ENCODE results near the gene SUDS3.

DNA sequence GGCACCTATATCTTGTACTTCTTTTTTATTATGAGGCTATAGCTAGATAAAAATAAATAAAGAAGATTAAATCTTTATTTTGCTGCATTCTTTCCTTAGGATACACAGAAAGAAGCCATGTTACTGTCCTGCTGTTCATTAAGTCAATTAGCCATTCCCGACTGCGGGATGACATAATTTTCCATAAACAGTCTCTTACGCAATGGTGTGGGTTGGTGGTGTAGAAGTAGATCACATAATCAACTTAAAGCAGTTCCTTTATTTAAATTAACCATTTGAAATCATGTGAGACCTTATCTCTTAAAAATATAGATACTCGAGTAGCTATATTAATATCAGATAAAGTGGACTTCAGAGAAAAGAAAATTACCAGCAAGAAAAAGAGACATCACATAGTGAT, 43.8 kb upstream of the SUDS3 start:
- TF ChIP-seq EZH2 (IDR thresholded peaks at IDR 0.05; ENCODE audit: borderline replicate concordance, insufficient read depth, low read length, poor library complexity, severe bottlenecking), result no peak
- TF ChIP-seq, protein P1, sequence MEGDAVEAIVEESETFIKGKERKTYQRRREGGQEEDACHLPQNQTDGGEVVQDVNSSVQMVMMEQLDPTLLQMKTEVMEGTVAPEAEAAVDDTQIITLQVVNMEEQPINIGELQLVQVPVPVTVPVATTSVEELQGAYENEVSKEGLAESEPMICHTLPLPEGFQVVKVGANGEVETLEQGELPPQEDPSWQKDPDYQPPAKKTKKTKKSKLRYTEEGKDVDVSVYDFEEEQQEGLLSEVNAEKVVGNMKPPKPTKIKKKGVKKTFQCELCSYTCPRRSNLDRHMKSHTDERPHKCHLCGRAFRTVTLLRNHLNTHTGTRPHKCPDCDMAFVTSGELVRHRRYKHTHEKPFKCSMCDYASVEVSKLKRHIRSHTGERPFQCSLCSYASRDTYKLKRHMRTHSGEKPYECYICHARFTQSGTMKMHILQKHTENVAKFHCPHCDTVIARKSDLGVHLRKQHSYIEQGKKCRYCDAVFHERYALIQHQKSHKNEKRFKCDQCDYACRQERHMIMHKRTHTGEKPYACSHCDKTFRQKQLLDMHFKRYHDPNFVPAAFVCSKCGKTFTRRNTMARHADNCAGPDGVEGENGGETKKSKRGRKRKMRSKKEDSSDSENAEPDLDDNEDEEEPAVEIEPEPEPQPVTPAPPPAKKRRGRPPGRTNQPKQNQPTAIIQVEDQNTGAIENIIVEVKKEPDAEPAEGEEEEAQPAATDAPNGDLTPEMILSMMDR (IDR thresholded peaks at IDR 0.05; ENCODE audit: poor library complexity, severe bottlenecking), result no peak
- TF ChIP-seq EP300 (conservative IDR thresholded peaks at IDR 0.05; ENCODE audit: poor library complexity, severe bottlenecking), result no peak
- TF ChIP-seq, protein P2, sequence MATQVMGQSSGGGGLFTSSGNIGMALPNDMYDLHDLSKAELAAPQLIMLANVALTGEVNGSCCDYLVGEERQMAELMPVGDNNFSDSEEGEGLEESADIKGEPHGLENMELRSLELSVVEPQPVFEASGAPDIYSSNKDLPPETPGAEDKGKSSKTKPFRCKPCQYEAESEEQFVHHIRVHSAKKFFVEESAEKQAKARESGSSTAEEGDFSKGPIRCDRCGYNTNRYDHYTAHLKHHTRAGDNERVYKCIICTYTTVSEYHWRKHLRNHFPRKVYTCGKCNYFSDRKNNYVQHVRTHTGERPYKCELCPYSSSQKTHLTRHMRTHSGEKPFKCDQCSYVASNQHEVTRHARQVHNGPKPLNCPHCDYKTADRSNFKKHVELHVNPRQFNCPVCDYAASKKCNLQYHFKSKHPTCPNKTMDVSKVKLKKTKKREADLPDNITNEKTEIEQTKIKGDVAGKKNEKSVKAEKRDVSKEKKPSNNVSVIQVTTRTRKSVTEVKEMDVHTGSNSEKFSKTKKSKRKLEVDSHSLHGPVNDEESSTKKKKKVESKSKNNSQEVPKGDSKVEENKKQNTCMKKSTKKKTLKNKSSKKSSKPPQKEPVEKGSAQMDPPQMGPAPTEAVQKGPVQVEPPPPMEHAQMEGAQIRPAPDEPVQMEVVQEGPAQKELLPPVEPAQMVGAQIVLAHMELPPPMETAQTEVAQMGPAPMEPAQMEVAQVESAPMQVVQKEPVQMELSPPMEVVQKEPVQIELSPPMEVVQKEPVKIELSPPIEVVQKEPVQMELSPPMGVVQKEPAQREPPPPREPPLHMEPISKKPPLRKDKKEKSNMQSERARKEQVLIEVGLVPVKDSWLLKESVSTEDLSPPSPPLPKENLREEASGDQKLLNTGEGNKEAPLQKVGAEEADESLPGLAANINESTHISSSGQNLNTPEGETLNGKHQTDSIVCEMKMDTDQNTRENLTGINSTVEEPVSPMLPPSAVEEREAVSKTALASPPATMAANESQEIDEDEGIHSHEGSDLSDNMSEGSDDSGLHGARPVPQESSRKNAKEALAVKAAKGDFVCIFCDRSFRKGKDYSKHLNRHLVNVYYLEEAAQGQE (IDR thresholded peaks at IDR 0.05; ENCODE audit: borderline replicate concordance), result no peak
- TF ChIP-seq SMC3 (conservative IDR thresholded peaks at IDR 0.05; ENCODE audit: poor library complexity), result no peak

All from neural cell (in vitro differentiated cells).